Measurements from ENCODE around the gene HTR3E.

GRCh38 chr3:184155644-184156521 is 59.0 kb downstream of the HTR3E start:
- TF ChIP-seq EP300 (IDR thresholded peaks at IDR 0.05; ENCODE audit: low read depth) (no peak), CTCF (IDR thresholded peaks at IDR 0.05) (no peak), POLR2AphosphoS5 (IDR thresholded peaks at IDR 0.05) (no peak), POLR2A (IDR thresholded peaks at IDR 0.05) (no peak)
